IMR-90 (cell line): Measurements from ENCODE around the gene KCNF1. TPM values are rescaled to one million over a fixed set of nuclear protein-coding genes. Genes with fewer than 3 reads are reported as not detected.

ENCODE experiments used
- ATAC-seq: fragments of 200-7000 bp; cut with Tn5 transposase; 2 replicates; pipeline ENCODE4 v1.9.1; 2020; ENCODE audit warnings: low read depth, mild to moderate bottlenecking, moderate library complexity
- BruUV-seq: library from RNA; stranded (reverse); fragments of 400-500 nt; replicated peaks from 2 replicates; lab custom pipeline; 2021; lab: Mats Ljungman, UMichigan
- CTCF ChIA-PET: fragments of 300-600 bp; formaldehyde crosslinking; extraction: SDS; loops from one replicate; lab custom pipeline; 2021; ENCODE audit warnings: antibody characterized with exemption; lab: Yijun Ruan, JAX
- POLR2A ChIA-PET: fragments of 300-600 bp; sonication (Branson Sonifier 250); formaldehyde crosslinking; loops from one replicate; lab custom pipeline; 2022; ENCODE audit warnings: antibody characterized with exemption; ENCODE audit not compliant: unreplicated experiment; lab: Charles Lee
- DNase-seq: peaks from one replicate; pipeline ENCODE4 v3.0.0; 2013
- H2AFZ ChIP-seq: replicated peaks from 2 replicates; pipeline ENCODE3; 2013; ENCODE audit warnings: low read length, mild to moderate bottlenecking; ENCODE audit not compliant: poor library complexity
- H2AK5ac ChIP-seq: 2 replicates; pipeline ENCODE4 v1.6.1; 2013; ENCODE audit warnings: low read depth, low read length, inconsistent platforms
- H2AK9ac ChIP-seq: replicated peaks from 2 replicates; pipeline ENCODE3; 2013; ENCODE audit warnings: mild to moderate bottlenecking, low read depth, low read length, moderate library complexity; ENCODE audit not compliant: poor library complexity
- H2BK120ac ChIP-seq: 2 replicates; pipeline ENCODE4 v1.6.1; 2013; ENCODE audit warnings: low read depth, low read length, inconsistent platforms
- H2BK15ac ChIP-seq: 3 replicates; pipeline ENCODE4 v1.6.1; 2013; ENCODE audit warnings: low read depth, low read length, inconsistent platforms
- H2BK20ac ChIP-seq: 2 replicates; pipeline ENCODE4 v1.6.1; 2013; ENCODE audit warnings: low read depth, mild to moderate bottlenecking, inconsistent platforms, low read length, moderate library complexity
- H2BK5ac ChIP-seq: 2 replicates; pipeline ENCODE4 v1.6.1; 2013; ENCODE audit warnings: mild to moderate bottlenecking, low read depth, low read length, inconsistent platforms; ENCODE audit not compliant: poor library complexity, severe bottlenecking
- H3K14ac ChIP-seq: replicated peaks from 2 replicates; pipeline ENCODE4 v1.6.1; 2013; ENCODE audit warnings: low read depth, low read length, inconsistent platforms
- H3K18ac ChIP-seq: 2 replicates; pipeline ENCODE4 v1.6.1; 2013; ENCODE audit warnings: low read depth, low read length, control low read depth
- H3K23ac ChIP-seq: 2 replicates; pipeline ENCODE4 v1.6.1; 2013; ENCODE audit warnings: low read depth, low read length, inconsistent platforms
- H3K27ac ChIP-seq: 2 replicates; pipeline ENCODE4 v1.5.1; 2013; ENCODE audit warnings: mild to moderate bottlenecking, control low read depth, low read length; ENCODE audit not compliant: insufficient read depth
- H3K27me3 ChIP-seq: 2 replicates; pipeline ENCODE4 v1.6.1; 2013; ENCODE audit warnings: low read length; ENCODE audit not compliant: control insufficient read depth, insufficient read depth
- H3K36me3 ChIP-seq: 2 replicates; pipeline ENCODE4 v1.6.1; 2013; ENCODE audit warnings: low read length, mixed read lengths; ENCODE audit not compliant: control insufficient read depth, insufficient read depth
- H3K4ac ChIP-seq: 2 replicates; pipeline ENCODE4 v1.6.1; 2013; ENCODE audit warnings: low read depth, low read length, inconsistent platforms
- H3K4me1 ChIP-seq: 2 replicates; pipeline ENCODE4 v1.6.1; 2013; ENCODE audit warnings: low read length, mixed read lengths; ENCODE audit not compliant: control insufficient read depth, insufficient read depth
- H3K4me2 ChIP-seq: 2 replicates; pipeline ENCODE4 v1.6.1; 2013; ENCODE audit warnings: low read depth, mild to moderate bottlenecking, control low read depth, low read length, moderate library complexity
- H3K4me3 ChIP-seq: 2 replicates; pipeline ENCODE4 v1.5.1; 2013; ENCODE audit warnings: low read depth, mild to moderate bottlenecking, control low read depth, low read length, moderate library complexity; ENCODE audit not compliant: insufficient read depth
- H3K56ac ChIP-seq: 2 replicates; pipeline ENCODE4 v1.6.1; 2013; ENCODE audit warnings: low read length, inconsistent platforms; ENCODE audit not compliant: insufficient read depth; ENCODE audit errors: extremely low read depth
- H3K79me1 ChIP-seq, 2 experiments: 2 replicates each; pipeline ENCODE4 v1.6.1; 2013; ENCODE audit warnings: low read length in 2 of 2, inconsistent platforms in 1 of 2, low read depth in 1 of 2
- H3K9ac ChIP-seq: 2 replicates; pipeline ENCODE4 v1.6.1; 2013; ENCODE audit warnings: low read depth, low read length, control low read depth
- H3K9me1 ChIP-seq: 2 replicates; pipeline ENCODE4 v1.6.1; 2013; ENCODE audit warnings: low read length, inconsistent platforms; ENCODE audit not compliant: insufficient read depth
- H3K9me3 ChIP-seq: 2 replicates; pipeline ENCODE4 v1.6.1; 2013; ENCODE audit warnings: low read length; ENCODE audit not compliant: control insufficient read depth, insufficient read depth
- H4K20me1 ChIP-seq: 2 replicates; pipeline ENCODE4 v1.6.1; 2013; ENCODE audit warnings: low read length, inconsistent platforms; ENCODE audit not compliant: insufficient read depth
- H4K5ac ChIP-seq: 2 replicates; pipeline ENCODE4 v1.6.1; 2013; ENCODE audit warnings: mild to moderate bottlenecking, low read depth, low read length, control low read depth
- H4K8ac ChIP-seq, 2 experiments: 2 replicates each; pipeline ENCODE4 v1.6.1; 2013; ENCODE audit warnings: low read depth in 2 of 2, low read length in 2 of 2, control low read depth in 1 of 2, inconsistent platforms in 1 of 2
- H4K91ac ChIP-seq: 2 replicates; pipeline ENCODE4 v1.6.1; 2013; ENCODE audit warnings: low read depth, low read length, inconsistent platforms; ENCODE audit not compliant: insufficient read depth
- BHLHE40 ChIP-seq: fragments of 150-350 bp; IDR thresholded peaks from 2 replicates; pipeline ENCODE4 v1.6.1; 2016; ENCODE audit warnings: mild to moderate bottlenecking, low read depth, low read length
- CEBPB ChIP-seq: IDR thresholded peaks from 2 replicates; pipeline ENCODE4 v1.6.1; 2012; ENCODE audit warnings: low read depth, low read length, improper control_type of control experiment
- CHD1 ChIP-seq: IDR thresholded peaks from 2 replicates; pipeline ENCODE4 v1.6.1; 2012; ENCODE audit warnings: low read depth, low read length, improper control_type of control experiment
- CTCF ChIP-seq: conservative IDR thresholded peaks from 2 replicates; pipeline ENCODE4 v1.5.1; 2012; ENCODE audit warnings: mild to moderate bottlenecking, low read depth, low read length, improper control_type of control experiment
- ELK1 ChIP-seq: fragments of 150-350 bp; IDR thresholded peaks from 2 replicates; pipeline ENCODE4 v1.6.1; 2016; ENCODE audit warnings: low read depth, mild to moderate bottlenecking, low read length, moderate library complexity, borderline replicate concordance
- FOS ChIP-seq: fragments of 150-350 bp; IDR thresholded peaks from 2 replicates; pipeline ENCODE4 v1.6.1; 2016; ENCODE audit warnings: low read depth, low read length
- MAFK ChIP-seq: IDR thresholded peaks from 2 replicates; pipeline ENCODE4 v1.6.1; 2012; ENCODE audit warnings: low read depth, low read length, improper control_type of control experiment
- MAZ ChIP-seq: IDR thresholded peaks from 2 replicates; pipeline ENCODE4 v1.6.1; 2012; ENCODE audit warnings: low read depth, mild to moderate bottlenecking, low read length, improper control_type of control experiment, moderate library complexity, borderline replicate concordance
- MXI1 ChIP-seq: IDR thresholded peaks from 2 replicates; pipeline ENCODE4 v1.6.1; 2012; ENCODE audit warnings: low read depth, mild to moderate bottlenecking, low read length, moderate library complexity, borderline replicate concordance
- NFE2L2 ChIP-seq: fragments of 150-350 bp; IDR thresholded peaks from 2 replicates; pipeline ENCODE4 v1.6.1; 2016; ENCODE audit warnings: low read depth, mild to moderate bottlenecking, low read length
- POLR2A ChIP-seq: IDR thresholded peaks from 2 replicates; pipeline ENCODE4 v1.6.1; 2012; ENCODE audit warnings: mild to moderate bottlenecking, low read depth, low read length
- RAD21 ChIP-seq: IDR thresholded peaks from 2 replicates; pipeline ENCODE4 v1.6.1; 2012; ENCODE audit warnings: low read length, improper control_type of control experiment
- RCOR1 ChIP-seq: IDR thresholded peaks from 2 replicates; pipeline ENCODE4 v1.6.1; 2012; ENCODE audit warnings: mild to moderate bottlenecking, low read length, improper control_type of control experiment; ENCODE audit not compliant: insufficient replicate concordance
- RFX5 ChIP-seq: IDR thresholded peaks from 2 replicates; pipeline ENCODE4 v1.8.0; 2012; ENCODE audit warnings: low read depth, mild to moderate bottlenecking, low read length, moderate library complexity
- SMC3 ChIP-seq: fragments of 150-350 bp; IDR thresholded peaks from 2 replicates; pipeline ENCODE4 v1.6.1; 2016; ENCODE audit warnings: low read depth, mild to moderate bottlenecking, antibody characterized with exemption, low read length, moderate library complexity
- USF2 ChIP-seq: fragments of 150-350 bp; IDR thresholded peaks from 2 replicates; pipeline ENCODE4 v1.6.1; 2017; ENCODE audit warnings: mild to moderate bottlenecking, antibody characterized with exemption, low read length, low read depth
- WGBS, 2 experiments: methylation state at CpG; one replicate each; pipeline versions ENCODE4 v1.1.5 to v1.1.7; 2013; ENCODE audit warnings: missing lambda C conversion rate in 2 of 2; ENCODE audit not compliant: insufficient read length in 1 of 2; ENCODE audit errors: extremely low coverage in 2 of 2; 5-methylcytosine and 5-hydroxymethylcytosine counted together
- dilution Hi-C: fragments of 300-500 bp; cut with HindIII; formaldehyde crosslinking; loops from one replicate; pipeline ENCODE4 v1.14.3; 2018; ENCODE audit warnings: low sequenced_read_pairs; ENCODE audit not compliant: unreplicated experiment
- in situ Hi-C: fragments of 300-500 bp; cut with MboI; formaldehyde crosslinking; loops from 3 replicates; pipeline ENCODE4 v1.14.3; 2019; ENCODE audit warnings: low sequenced_read_pairs, inconsistent platforms, mixed read lengths
- intact Hi-C: fragments of 100-400 bp; cut with micrococcal nuclease; formaldehyde crosslinking; loops from 2 replicates; pipeline ENCODE4 v1.10.0; 2022
- polyA plus RNA-seq, 3 experiments: library from polyadenylated mRNA; depleted of rRNA; stranded (reverse); fragments of >200 nt; gene quantifications; 2 replicates each; pipeline ENCODE4 v1.2.3, GENCODE V29; 2012; ENCODE audit warnings: low replicate concordance in 1 of 3
- total RNA-seq: library from RNA; depleted of rRNA; stranded (reverse); fragments of >200 nt; gene quantifications from 2 replicates; pipeline ENCODE4 v1.2.3, GENCODE V29; 2012

Gene KCNF1
- total and polyA plus RNA-seq, 2 of the 4 experiments (the other 2 are of a cell fraction), result 0.54 to 1.4 TPM

- H2BK120ac ChIP-seq, result no peak overlapping the region
- peaks cover 49% of the 10 kb centered on the region for H3K27me3 ChIP-seq
- no peak overlapping the region for H3K27ac ChIP-seq
- no peaks in the 10 kb centered on the region for H3K36me3 ChIP-seq
- in situ Hi-C loops, result no loop called here
- dilution Hi-C loops, result no loop called here
- CTCF ChIA-PET, result no interaction called here
- WGBS, 2 experiments, result no CpG with 5 or more reads among the region's 3 CpGs
- no peaks in the 10 kb centered on the region for H3K4me1 ChIP-seq
- intact Hi-C loops, result no loop called here
- no peak for DNase-seq
- no TSS peak for BruUV-seq
- no peaks in the 10 kb centered on the region for H4K20me1 ChIP-seq
- no peak overlapping the region for H2AFZ ChIP-seq
- ATAC-seq, result no peak
- no peak overlapping the region for H2BK15ac ChIP-seq
- H3K9me1 ChIP-seq, result no peaks in the 10 kb centered on the region
- no peak overlapping the region for H2BK20ac ChIP-seq
- no peak overlapping the region for H3K23ac ChIP-seq
- no peak overlapping the region for H3K9ac ChIP-seq
- H4K5ac ChIP-seq, result no peak overlapping the region
- TF ChIP-seq USF2 (no peak), CEBPB (no peak), CHD1 (no peak), FOS (no peak), SMC3 (no peak), NFE2L2 (no peak), MXI1 (no peak), RFX5 (no peak), BHLHE40 (no peak), RCOR1 (no peak), MAZ (no peak), ELK1 (no peak), RAD21 (no peak), CTCF (no peak), POLR2A (no peak), MAFK (no peak)
- H2AK9ac ChIP-seq, result no peak overlapping the region
- no peaks in the 10 kb centered on the region; the same call in 1 of the 2 replicates for H3K9me3 ChIP-seq
- no peak overlapping the region for H3K4ac ChIP-seq
- H2BK5ac ChIP-seq, result no peak overlapping the region
- no peak overlapping the region for H4K91ac ChIP-seq
- H3K79me1 ChIP-seq, result no peaks in the 10 kb centered on the region
- no peak overlapping the region for H4K8ac ChIP-seq
- H2AK5ac ChIP-seq, result no peak overlapping the region
- POLR2A ChIA-PET, result interaction anchor here (0.6 kb wide), 1 partner anchor 14 kb away, joined by 3 read pairs; no protein-coding TSS in a partner anchor
- no peak overlapping the region for H3K4me3 ChIP-seq
- H3K18ac ChIP-seq, result no peak overlapping the region
- no peak overlapping the region for H3K4me2 ChIP-seq
- H3K14ac ChIP-seq, result no peak overlapping the region
- no peak overlapping the region for H3K56ac ChIP-seq
These were observed 24.3 kb upstream of the KCNF1 start for GRCh38 chr2:10887476-10887875.
